HCT116 (cell line): ENCODE results near the gene SLC35D1. TPM values are rescaled to one million over a fixed set of nuclear protein-coding genes. Genes with fewer than 3 reads are reported as not detected.

Experiments
- ATAC-seq: fragments of 200-7000 bp; cut with Tn5 transposase; 2 replicates; pipeline ENCODE4 v1.9.1; 2020; ENCODE audit warnings: mild to moderate bottlenecking, moderate library complexity
- BruUV-seq: library from RNA; stranded (reverse); fragments of 400-500 nt; replicated peaks from 2 replicates; lab custom pipeline; 2021; lab: Mats Ljungman, UMichigan
- CTCF ChIA-PET: fragments of 300-600 bp; sonication (Branson Sonifier 250); formaldehyde crosslinking; loops from one replicate; lab custom pipeline; 2021; ENCODE audit warnings: antibody characterized with exemption; lab: Charles Lee
- POLR2A ChIA-PET: fragments of 300-600, 350-600 bp; sonication (Branson Sonifier 250); formaldehyde crosslinking; loops from one replicate; lab custom pipeline; 2021; ENCODE audit warnings: antibody characterized with exemption; lab: Charles Lee
- RAD21 ChIA-PET, 2 experiments: fragments of 300-600 bp; sonication (Branson Sonifier 250); formaldehyde crosslinking; loops; one replicate each; lab custom pipeline; 2023; ENCODE audit warnings: low total read pairs in 2 of 2; ENCODE audit not compliant: uncharacterized antibody in 2 of 2, unreplicated experiment in 2 of 2, low non-redundant PET in 1 of 2; lab: Charles Lee
- DNase-seq: peaks from one replicate; pipeline ENCODE4 v3.0.0-alpha.2; 2010; ENCODE audit warnings: low read depth, low spot score
- H2AFZ ChIP-seq: fragments of 200-600 bp; shearing (Covaris generic), sonication (generic); 2 replicates; pipeline ENCODE4 v1.6.1; 2017; ENCODE audit warnings: low read depth, mixed run types, mixed read lengths, antibody characterized with exemption, low read length; ENCODE audit not compliant: poor library complexity, severe bottlenecking
- H3K27ac ChIP-seq: 2 replicates; pipeline ENCODE4 v1.5.1; 2012; ENCODE audit warnings: low read depth, low read length
- H3K27me3 ChIP-seq: fragments of 200-600 bp; sonication (generic); 2 replicates; pipeline ENCODE4 v1.6.1; 2016; ENCODE audit warnings: mixed run types, low read length, mixed read lengths; ENCODE audit not compliant: insufficient read depth
- H3K36me3 ChIP-seq, 2 experiments: fragments of 200-500 bp in 1 of 2; fragments of 200-600 bp in 1 of 2; sonication (Bioruptor generic) in 1 of 2; sonication (generic) in 1 of 2; 2 replicates each; pipeline versions ENCODE4 v1.5.1 to v1.6.1; 2014 to 2016; ENCODE audit warnings: low read length in 2 of 2, inconsistent platforms in 1 of 2, mixed read lengths in 1 of 2, mixed run types in 1 of 2; ENCODE audit not compliant: insufficient read depth in 2 of 2, control insufficient read depth in 1 of 2
- H3K4me1 ChIP-seq, 2 experiments: fragments of 200-600 bp in 1 of 2; sonication (generic) in 1 of 2; 2 replicates each; pipeline versions ENCODE4 v1.5.1 to v1.6.1; 2012 to 2017; ENCODE audit warnings: low read length in 2 of 2, inconsistent platforms in 1 of 2, mild to moderate bottlenecking in 1 of 2, mixed read lengths in 1 of 2, mixed run types in 1 of 2, moderate library complexity in 1 of 2; ENCODE audit not compliant: insufficient read depth in 2 of 2, control insufficient read depth in 1 of 2
- H3K4me2 ChIP-seq: fragments of 200-600 bp; sonication (generic); 2 replicates; pipeline ENCODE4 v1.6.1; 2017; ENCODE audit warnings: mixed run types, low read length, mixed read lengths
- H3K4me3 ChIP-seq, 2 experiments: fragments of 200-600 bp in 1 of 2; sonication (generic) in 1 of 2; replicated peaks in 1 of 2; 2 replicates each; pipeline ENCODE4 v1.5.1; 2011 to 2016; ENCODE audit warnings: low read length in 2 of 2, control low read depth in 1 of 2, low read depth in 1 of 2, mild to moderate bottlenecking in 1 of 2, mixed read lengths in 1 of 2, mixed run types in 1 of 2
- H3K79me2 ChIP-seq: fragments of 200-600 bp; sonication (generic); 2 replicates; pipeline ENCODE4 v1.6.1; 2017; ENCODE audit warnings: mild to moderate bottlenecking, mixed run types, low read length, moderate library complexity, mixed read lengths; ENCODE audit not compliant: insufficient read depth
- H3K9ac ChIP-seq: fragments of 200-600 bp; sonication (generic); 2 replicates; pipeline ENCODE4 v1.6.1; 2016; ENCODE audit warnings: low read length, mixed read lengths
- H3K9me2 ChIP-seq: fragments of 200-600 bp; sonication (generic), shearing (Covaris generic); 2 replicates; pipeline ENCODE4 v1.6.1; 2017; ENCODE audit warnings: mixed run types, mild to moderate bottlenecking, moderate library complexity; ENCODE audit not compliant: insufficient read depth
- H3K9me3 ChIP-seq, 2 experiments: fragments of 200-500 bp in 1 of 2; fragments of 200-600 bp in 1 of 2; sonication (Bioruptor generic) in 1 of 2; sonication (generic) in 1 of 2; 2 replicates each; pipeline ENCODE4 v1.6.1; 2014 to 2017; ENCODE audit warnings: low read length in 2 of 2, mixed read lengths in 2 of 2, inconsistent platforms in 1 of 2, low read depth in 1 of 2, mild to moderate bottlenecking in 1 of 2, mixed run types in 1 of 2, moderate library complexity in 1 of 2; ENCODE audit not compliant: control insufficient read depth in 1 of 2, insufficient read depth in 1 of 2
- H4K20me1 ChIP-seq: fragments of 200-600 bp; sonication (generic), shearing (Covaris generic); 2 replicates; pipeline ENCODE4 v1.6.1; 2017; ENCODE audit warnings: mixed run types, mild to moderate bottlenecking, moderate library complexity; ENCODE audit not compliant: insufficient read depth
- ATF3 ChIP-seq: IDR thresholded peaks from 2 replicates; pipeline ENCODE4 v1.6.1; 2012
- CBX3 ChIP-seq: IDR thresholded peaks from 2 replicates; pipeline ENCODE4 v1.6.1; 2012; ENCODE audit warnings: low read depth
- JUND ChIP-seq: IDR thresholded peaks from 2 replicates; pipeline ENCODE4 v1.6.1; 2012
- MAX ChIP-seq: IDR thresholded peaks from 2 replicates; pipeline ENCODE4 v1.6.1; 2012
- POLR2AphosphoS5 ChIP-seq: IDR thresholded peaks from 2 replicates; pipeline ENCODE4 v1.6.1; 2011; ENCODE audit warnings: mild to moderate bottlenecking, low read depth, low read length, moderate library complexity
- RAD21 ChIP-seq: IDR thresholded peaks from 2 replicates; pipeline ENCODE4 v1.6.1; 2012; ENCODE audit warnings: low read depth, mild to moderate bottlenecking
- REST ChIP-seq: IDR thresholded peaks from 2 replicates; pipeline ENCODE4 v1.6.1; 2012; ENCODE audit warnings: low read depth
- SP1 ChIP-seq: IDR thresholded peaks from 2 replicates; pipeline ENCODE4 v1.6.1; 2012; ENCODE audit warnings: low read depth
- YY1 ChIP-seq: IDR thresholded peaks from 2 replicates; pipeline ENCODE4 v1.6.1; 2011; ENCODE audit warnings: low read length, low read depth, moderate library complexity, mild to moderate bottlenecking; ENCODE audit not compliant: insufficient replicate concordance; ENCODE audit errors: extremely low read depth
- intact Hi-C: fragments of 100-400 bp; cut with micrococcal nuclease; formaldehyde crosslinking; loops from 2 replicates; pipeline ENCODE4 v1.10.0; 2022
- total RNA-seq: library from RNA; stranded (reverse); gene quantifications from one replicate; pipeline ENCODE4 v1.2.1, GENCODE V29; 2021; ENCODE audit not compliant: unreplicated experiment

The SLC35D1 gene
- total RNA-seq, 1 experiment from 2014 or later = 6.1 TPM

- TF ChIP-seq YY1 = no peak
- TF ChIP-seq ATF3 = no peak
- no peak for TF ChIP-seq RAD21
- no peak for TF ChIP-seq MAX
- TF ChIP-seq REST = no peak
- no peak for TF ChIP-seq POLR2AphosphoS5
- no peak for TF ChIP-seq SP1
- no peak for TF ChIP-seq JUND
- TF ChIP-seq CBX3 = no peak
These were observed 52.1 kb downstream of the SLC35D1 start for GRCh38 chr1:67001682-67002425.

More at GRCh38 chr1:67001682-67002425, 52.1 kb downstream of the SLC35D1 start:
- H3K9me3 ChIP-seq = no peaks in the 10 kb centered on the region
- no peaks in the 10 kb centered on the region for H4K20me1 ChIP-seq
- ATAC-seq (no peak), DNase-seq (no peak)
- intact Hi-C loops = no loop called here
- no TSS peak for BruUV-seq
- no peak overlapping the region for H3K4me2 ChIP-seq
- ChIA-PET POLR2A (no interaction called here), RAD21 (interaction anchor here in 1 of 2 experiments (1.6 kb wide), 1 partner anchor 147 kb away, joined by 4 read pairs; no protein-coding TSS in a partner anchor), CTCF (no interaction called here)
- H2AFZ ChIP-seq = no peak overlapping the region
- H3K9ac ChIP-seq = no peak overlapping the region
- H3K4me1 ChIP-seq = no peaks in the 10 kb centered on the region
- H3K79me2 ChIP-seq = no peaks in the 10 kb centered on the region
- H3K9me2 ChIP-seq = no peaks in the 10 kb centered on the region
- no peak overlapping the region for H3K4me3 ChIP-seq
- no peaks in the 10 kb centered on the region for H3K27me3 ChIP-seq
- no peak overlapping the region for H3K27ac ChIP-seq
- no peaks in the 10 kb centered on the region for H3K36me3 ChIP-seq
